B cell (primary cell): ENCODE results near the gene PRKAR1A. TPM values are rescaled to one million over a fixed set of nuclear protein-coding genes. Genes with fewer than 3 reads are reported as not detected.

ENCODE experiments used
- ATAC-seq: fragments of 200-7000 bp; cut with Tn5 transposase; one replicate; pipeline ENCODE4 v1.10.0; 2021; ENCODE audit warnings: low read depth, mild to moderate bottlenecking, moderate number of reproducible peaks, moderate library complexity
- CTCF ChIA-PET: fragments of 350-600 bp; sonication (Branson Sonifier 250); formaldehyde crosslinking; loops from one replicate; lab custom pipeline; 2021; ENCODE audit warnings: antibody characterized with exemption, inconsistent platforms; lab: Charles Lee
- POLR2A ChIA-PET: fragments of 350-600 bp; sonication (Branson Sonifier 250); formaldehyde crosslinking; loops from one replicate; lab custom pipeline; 2021; ENCODE audit warnings: antibody characterized with exemption; lab: Charles Lee
- DNase-seq: peaks from one replicate; pipeline ENCODE4 v3.0.0; 2013
- H2AFZ ChIP-seq: 2 replicates; pipeline ENCODE4 v1.6.1; 2012; ENCODE audit warnings: mild to moderate bottlenecking, low read depth, low read length; ENCODE audit not compliant: insufficient read depth, poor library complexity, severe bottlenecking
- H3K27ac ChIP-seq, 2 donors: 1 replicate in 1 of 2; 2 replicates in 1 of 2; pipeline ENCODE4 v1.5.1; 2012 to 2013; ENCODE audit warnings: low read length in 2 of 2, mild to moderate bottlenecking in 2 of 2, moderate library complexity in 1 of 2
- H3K27me3 ChIP-seq, 4 experiments: fragments of 200-600 bp in 1 of 4; sonication (generic) in 1 of 4; replicated peaks in 1 of 4; 1 replicate in 2 of 4; 2 replicates in 2 of 4; pipeline versions ENCODE4 v1.6.1 to v1.7.0; 2013 to 2016; ENCODE audit warnings: low read length in 3 of 4, mild to moderate bottlenecking in 2 of 4, mixed read lengths in 1 of 4, moderate library complexity in 1 of 4; ENCODE audit not compliant: insufficient read depth in 4 of 4, control insufficient read depth in 3 of 4; ENCODE audit errors: control extremely low read depth in 1 of 4
- H3K36me3 ChIP-seq, 2 experiments: replicated peaks in 1 of 2; 1 replicate in 1 of 2; 2 replicates in 1 of 2; pipeline versions ENCODE4 v1.6.1 to v1.7.1; 2013; ENCODE audit warnings: low read length in 1 of 2; ENCODE audit not compliant: insufficient read depth in 2 of 2, control insufficient read depth in 1 of 2; ENCODE audit errors: control extremely low read depth in 1 of 2, extremely low read depth in 1 of 2
- H3K4me1 ChIP-seq, 2 donors: fragments of 200-600 bp in 1 of 2; sonication (generic) in 1 of 2; 1 replicate in 1 of 2; 2 replicates in 1 of 2; pipeline versions ENCODE4 v1.5.1 to v1.6.1; 2013 to 2017; ENCODE audit warnings: low read length in 2 of 2; ENCODE audit not compliant: control insufficient read depth in 2 of 2, insufficient read depth in 2 of 2
- H3K4me2 ChIP-seq: replicated peaks from 2 replicates; pipeline ENCODE3; 2012; ENCODE audit warnings: mild to moderate bottlenecking, low read depth, low read length; ENCODE audit not compliant: poor library complexity, severe bottlenecking
- H3K4me3 ChIP-seq, 5 experiments: fragments of 200-600 bp in 1 of 5; sonication (generic) in 1 of 5; 1 replicate in 3 of 5; 2 replicates in 2 of 5; pipeline versions ENCODE4 v1.5.1 to v1.7.0; 2011 to 2016; ENCODE audit warnings: low read length in 4 of 5, mild to moderate bottlenecking in 4 of 5, low read depth in 2 of 5, control low read depth in 1 of 5, moderate library complexity in 1 of 5; ENCODE audit not compliant: insufficient read depth in 1 of 5; ENCODE audit errors: control extremely low read depth in 1 of 5, extremely low read depth in 1 of 5
- H3K79me2 ChIP-seq: fragments of 200-600 bp; sonication (generic); one replicate; pipeline ENCODE4 v1.6.0; 2016; ENCODE audit warnings: low read length; ENCODE audit not compliant: control insufficient read depth, insufficient read depth
- H3K9ac ChIP-seq: fragments of 200-600 bp; sonication (generic); 2 replicates; pipeline ENCODE4 v1.6.1; 2017; ENCODE audit warnings: mild to moderate bottlenecking, low read length, moderate library complexity
- H3K9me3 ChIP-seq, 3 donors: one replicate each; pipeline versions ENCODE4 v1.6.1 to v1.7.1; 2013; ENCODE audit warnings: low read length in 2 of 3; ENCODE audit not compliant: control insufficient read depth in 2 of 3, insufficient read depth in 1 of 3; ENCODE audit errors: control extremely low read depth in 1 of 3
- H4K20me1 ChIP-seq: 2 replicates; pipeline ENCODE4 v1.6.0; 2012; ENCODE audit warnings: mild to moderate bottlenecking, low read length; ENCODE audit not compliant: insufficient read depth, control insufficient read depth, poor library complexity, severe bottlenecking
- H3K27ac Mint-ChIP-seq: one replicate; pipeline ENCODE4 v1.8.0; 2021; ENCODE audit warnings: mixed read lengths
- H3K27me3 Mint-ChIP-seq: one replicate; pipeline ENCODE4 v1.8.0; 2021; ENCODE audit warnings: mixed read lengths
- H3K4me1 Mint-ChIP-seq: one replicate; pipeline ENCODE4 v1.8.0; 2021; ENCODE audit warnings: mixed read lengths
- H3K4me3 Mint-ChIP-seq: one replicate; pipeline ENCODE4 v1.8.0; 2021; ENCODE audit warnings: mixed read lengths
- H3K9me3 Mint-ChIP-seq: one replicate; pipeline ENCODE4 v1.8.0; 2022; ENCODE audit warnings: mixed read lengths; ENCODE audit not compliant: insufficient read depth
- EZH2 ChIP-seq: IDR thresholded peaks from 2 replicates; pipeline ENCODE4 v1.6.1; 2012; ENCODE audit warnings: borderline replicate concordance, low read depth, mild to moderate bottlenecking, moderate library complexity, low read length; ENCODE audit not compliant: insufficient read depth, poor library complexity, severe bottlenecking
- WGBS: methylation state at CpG from one replicate; pipeline ENCODE4 v1.1.5; 2013; ENCODE audit warnings: missing lambda C conversion rate; ENCODE audit not compliant: insufficient coverage; 5-methylcytosine and 5-hydroxymethylcytosine counted together
- intact Hi-C: fragments of 100-400 bp; cut with micrococcal nuclease; formaldehyde crosslinking; loops from one replicate; pipeline ENCODE4 v1.10.0; 2022
- polyA plus RNA-seq: library from polyadenylated mRNA; depleted of rRNA; stranded (reverse); fragments of >200 nt; gene quantifications from 2 replicates; pipeline ENCODE4 v1.2.3, GENCODE V29; 2012
- total RNA-seq, 2 donors: library from RNA; stranded (reverse); fragments of 120-200 nt in 1 of 2; gene quantifications; 1 replicate in 1 of 2; 2 replicates in 1 of 2; pipeline versions ENCODE4 v1.2.3 to v1.2.4, GENCODE V29; 2013 to 2022
- TF ChIP-seq, protein P1 (sequence below): fragments of 200-600 bp; IDR thresholded peaks from one replicate; pipeline ENCODE4 v1.8.0; 2022; ENCODE audit warnings: antibody characterized with exemption, mild to moderate bottlenecking

The PRKAR1A gene
- total and polyA plus RNA-seq, 2 donors (not counting 1 experiment from before 2014, with no cell fraction given), result 63.1 to 296 TPM

DNA sequence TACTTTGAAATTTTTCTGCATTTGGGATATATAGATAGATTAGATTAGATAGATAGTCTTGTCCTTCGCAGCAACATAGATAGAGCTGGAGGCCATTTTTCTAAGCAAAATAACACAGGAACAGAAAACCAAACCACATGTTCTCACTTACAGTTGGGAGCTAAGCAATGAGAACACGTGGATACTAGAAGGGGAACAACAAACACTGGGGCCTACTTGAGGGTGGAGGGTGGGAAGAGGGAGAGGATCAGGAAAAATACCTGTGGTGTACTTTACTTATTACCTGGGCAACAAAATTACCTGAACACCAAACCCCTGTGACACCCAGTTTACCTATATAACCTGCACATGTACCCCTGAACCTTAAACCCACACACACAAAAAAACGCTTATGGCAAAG lies 14.3 kb downstream of the PRKAR1A start:
- Histone ChIP-seq H3K4me2 (no peak overlapping the region), H2AFZ (no peak overlapping the region), H3K4me1 (no peaks in the 10 kb centered on the region), H3K4me3 (no peak overlapping the region), H3K27me3 (no peaks in the 10 kb centered on the region), H3K9ac (no peak overlapping the region), H3K27ac (no peak overlapping the region), H3K9me3 (no peaks in the 10 kb centered on the region), H4K20me1 (peaks cover 20% of the 10 kb centered on the region), H3K36me3 (peaks cover 41 to 93% of the 10 kb centered on the region in 2 experiments), H3K79me2 (peaks cover 5% of the 10 kb centered on the region)
- H3K4me3 Mint-ChIP-seq, result no peak overlapping the region
- no peak overlapping the region for H3K27ac Mint-ChIP-seq
- H3K4me1 Mint-ChIP-seq, result no peaks in the 10 kb centered on the region
- H3K9me3 Mint-ChIP-seq, result no peaks in the 10 kb centered on the region
- intact Hi-C loops, result no loop called here
- no peak for ATAC-seq
- POLR2A ChIA-PET, result no interaction called here
- WGBS, result no CpG with 5 or more reads among the region's 3 CpGs
- CTCF ChIA-PET, result no interaction called here
- no peaks in the 10 kb centered on the region for H3K27me3 Mint-ChIP-seq
- DNase-seq, result no peak
- TF ChIP-seq, protein P1, sequence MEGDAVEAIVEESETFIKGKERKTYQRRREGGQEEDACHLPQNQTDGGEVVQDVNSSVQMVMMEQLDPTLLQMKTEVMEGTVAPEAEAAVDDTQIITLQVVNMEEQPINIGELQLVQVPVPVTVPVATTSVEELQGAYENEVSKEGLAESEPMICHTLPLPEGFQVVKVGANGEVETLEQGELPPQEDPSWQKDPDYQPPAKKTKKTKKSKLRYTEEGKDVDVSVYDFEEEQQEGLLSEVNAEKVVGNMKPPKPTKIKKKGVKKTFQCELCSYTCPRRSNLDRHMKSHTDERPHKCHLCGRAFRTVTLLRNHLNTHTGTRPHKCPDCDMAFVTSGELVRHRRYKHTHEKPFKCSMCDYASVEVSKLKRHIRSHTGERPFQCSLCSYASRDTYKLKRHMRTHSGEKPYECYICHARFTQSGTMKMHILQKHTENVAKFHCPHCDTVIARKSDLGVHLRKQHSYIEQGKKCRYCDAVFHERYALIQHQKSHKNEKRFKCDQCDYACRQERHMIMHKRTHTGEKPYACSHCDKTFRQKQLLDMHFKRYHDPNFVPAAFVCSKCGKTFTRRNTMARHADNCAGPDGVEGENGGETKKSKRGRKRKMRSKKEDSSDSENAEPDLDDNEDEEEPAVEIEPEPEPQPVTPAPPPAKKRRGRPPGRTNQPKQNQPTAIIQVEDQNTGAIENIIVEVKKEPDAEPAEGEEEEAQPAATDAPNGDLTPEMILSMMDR, result no peak
- TF ChIP-seq EZH2, result no peak

DNA sequence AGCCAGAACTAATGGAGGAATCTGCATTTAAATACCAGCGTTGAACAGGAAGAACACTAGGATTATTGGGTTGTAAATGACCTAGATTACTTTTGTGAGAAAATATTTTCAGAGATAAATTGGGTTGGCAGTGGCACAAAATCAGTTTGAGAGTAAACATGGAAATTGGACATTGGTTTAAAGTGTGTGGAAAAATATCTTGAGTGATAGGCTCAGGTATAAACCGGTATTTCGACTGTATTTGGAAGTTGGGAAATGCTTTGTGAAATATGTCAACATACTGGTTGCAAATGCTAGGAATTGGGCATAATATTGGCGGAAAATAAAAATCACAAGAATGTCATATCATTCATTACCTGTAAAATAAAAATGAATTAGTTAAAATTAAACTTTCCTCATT lies 15.1 kb downstream of the PRKAR1A start:
- Mint-ChIP-seq H3K4me3 (no peak overlapping the region), H3K27me3 (no peaks in the 10 kb centered on the region), H3K27ac (no peak overlapping the region), H3K9me3 (no peaks in the 10 kb centered on the region), H3K4me1 (no peaks in the 10 kb centered on the region)
- Histone ChIP-seq H3K4me1 (no peaks in the 10 kb centered on the region), H3K27me3 (no peaks in the 10 kb centered on the region), H3K9me3 (no peaks in the 10 kb centered on the region), H3K36me3 (peaks cover 42 to 98% of the 10 kb centered on the region in 2 experiments), H3K9ac (no peak overlapping the region), H3K79me2 (peaks cover 3% of the 10 kb centered on the region), H3K4me3 (no peak overlapping the region), H3K27ac (no peak overlapping the region), H4K20me1 (peaks cover 19% of the 10 kb centered on the region), H3K4me2 (no peak overlapping the region), H2AFZ (no peak overlapping the region)
- POLR2A ChIA-PET, result no interaction called here
- 100% methylated on average over 1 of the region's 4 CpGs for WGBS
- CTCF ChIA-PET, result no interaction called here
- TF ChIP-seq, protein P1, result no peak
- TF ChIP-seq EZH2, result no peak
- ATAC-seq, result no peak
- intact Hi-C loops, result no loop called here
- no peak for DNase-seq
